ENCODE data around the gene PRKCE. TPM values are rescaled to one million over a fixed set of nuclear protein-coding genes. Genes with fewer than 3 reads are reported as not detected.

PRKCE gene
- total and polyA plus RNA-seq, 2 experiments from 2014 or later: 0.94 to 1.2 TPM

- no peak for ATAC-seq
- no peaks in the 10 kb centered on the region for H3K9me2 ChIP-seq (ENCODE audit: insufficient read depth)
- H2AFZ ChIP-seq: no peak overlapping the region
- TF ChIP-seq JUNB (IDR thresholded peaks at IDR 0.05; ENCODE audit: unreplicated experiment) (no peak), EZH2phosphoT487 (IDR thresholded peaks at IDR 0.05; ENCODE audit: unreplicated experiment) (no peak), POLR2AphosphoS5 (IDR thresholded peaks at IDR 0.05; ENCODE audit: low read depth) (no peak), CREB1 (CRISPR knock-in tag; IDR thresholded peaks at IDR 0.05; ENCODE audit: low read depth) (no peak), STAT1 (IDR thresholded peaks at IDR 0.05; ENCODE audit: unreplicated experiment) (no peak), ZNF114 (CRISPR knock-in tag; IDR thresholded peaks at IDR 0.05) (no peak), ZNF331 (CRISPR knock-in tag; IDR thresholded peaks at IDR 0.05; ENCODE audit: low read depth) (no peak), ETS1 (IDR thresholded peaks at IDR 0.05) (no peak), ZNF462 (CRISPR knock-in tag; IDR thresholded peaks at IDR 0.05) (no peak), NANOG (IDR thresholded peaks at IDR 0.05; ENCODE audit: borderline replicate concordance) (no peak), EZH2 (IDR thresholded peaks at IDR 0.05; ENCODE audit: low read depth, unreplicated experiment) (no peak), REST (IDR thresholded peaks at IDR 0.05; ENCODE audit: unreplicated experiment) (no peak), CTCF (conservative IDR thresholded peaks at IDR 0.05; ENCODE audit: low read depth in 2 of 2) (no peak)
- no peaks in the 10 kb centered on the region for H3K27me3 ChIP-seq (ENCODE audit: insufficient read depth)
- H3K27ac ChIP-seq (ENCODE audit: low read depth): no peak overlapping the region
- Mint-ChIP-seq H3K9me3 (no peaks in the 10 kb centered on the region), H3K4me1 (peaks cover 10% of the 10 kb centered on the region), H3K27me3 (ENCODE audit: insufficient read depth, low read depth, poor library complexity) (no peaks in the 10 kb centered on the region), H3K4me3 (no peak overlapping the region), H3K27ac (no peak overlapping the region), H3K36me3 (ENCODE audit: low read depth) (no peaks in the 10 kb centered on the region)
- no peak overlapping the region for H3K4me2 ChIP-seq
- no peaks in the 10 kb centered on the region for H3K36me3 ChIP-seq (ENCODE audit: insufficient read depth)
- H3K4me3 ChIP-seq: no peak overlapping the region
- 0 out of 2 replicates have a peak, but pooled peaks cover 3% of the 10 kb centered on the region for H3K4me1 ChIP-seq (ENCODE audit: insufficient read depth)
- DNase-seq (ENCODE audit: low spot score): no peak
- no peaks in the 10 kb centered on the region for H3K79me2 ChIP-seq (replicated peaks; ENCODE audit: insufficient read depth)
- no peaks in the 10 kb centered on the region for H3F3A ChIP-seq (replicated peaks; ENCODE audit: low read depth)
- H4K20me1 ChIP-seq (replicated peaks; ENCODE audit: insufficient read depth): no peaks in the 10 kb centered on the region
Measured at GRCh38 chr2:46067062-46067461, 415.6 kb downstream of the PRKCE start.
